Activated B cell treated with CpG ODN at 0.5 μM for 24 hours (primary cell): ENCODE results near the gene TMEM89. TPM values are rescaled to one million over a fixed set of nuclear protein-coding genes. Genes with fewer than 3 reads are reported as not detected.

Source experiments
- ATAC-seq: fragments of 200-7000 bp; cut with Tn5 transposase; one replicate; pipeline ENCODE4 v1.10.0; 2021; ENCODE audit warnings: low read depth, mild to moderate bottlenecking, moderate library complexity
- CTCF ChIA-PET: fragments of 350-600 bp; sonication (Branson Sonifier 250); formaldehyde crosslinking; loops from one replicate; lab custom pipeline; 2021; ENCODE audit warnings: antibody characterized with exemption; lab: Charles Lee
- POLR2A ChIA-PET: fragments of 350-600 bp; sonication (Branson Sonifier 250); formaldehyde crosslinking; loops from one replicate; lab custom pipeline; 2021; ENCODE audit warnings: antibody characterized with exemption; lab: Charles Lee
- DNase-seq: peaks from one replicate; pipeline ENCODE4 v3.0.0; 2022
- H3K27ac Mint-ChIP-seq: one replicate; pipeline ENCODE4 v1.8.0; 2020; ENCODE audit warnings: mixed read lengths
- H3K27me3 Mint-ChIP-seq: one replicate; pipeline ENCODE4 v1.8.0; 2021; ENCODE audit warnings: mixed read lengths
- H3K36me3 Mint-ChIP-seq: one replicate; pipeline ENCODE4 v1.8.0; 2021; ENCODE audit warnings: low read depth, mixed read lengths
- H3K4me1 Mint-ChIP-seq: one replicate; pipeline ENCODE4 v1.8.0; 2021; ENCODE audit warnings: mixed read lengths
- H3K4me3 Mint-ChIP-seq: one replicate; pipeline ENCODE4 v1.8.0; 2020; ENCODE audit warnings: mild to moderate bottlenecking, mixed read lengths
- H3K9me3 Mint-ChIP-seq: one replicate; pipeline ENCODE4 v1.8.0; 2020; ENCODE audit warnings: mixed read lengths
- intact Hi-C: fragments of 100-400 bp; cut with micrococcal nuclease; formaldehyde crosslinking; loops from one replicate; pipeline ENCODE4 v1.15.1; 2024
- total RNA-seq: library from RNA; stranded (reverse); gene quantifications from 2 replicates; pipeline ENCODE4 v1.2.3, GENCODE V29; 2022
- TF ChIP-seq, protein P1 (sequence below): fragments of 200-600 bp; IDR thresholded peaks from one replicate; pipeline ENCODE4 v1.8.0; 2022; ENCODE audit warnings: antibody characterized with exemption, mild to moderate bottlenecking

TMEM89 gene
- total RNA-seq, 1 donor from 2014 or later: not detected

DNA sequence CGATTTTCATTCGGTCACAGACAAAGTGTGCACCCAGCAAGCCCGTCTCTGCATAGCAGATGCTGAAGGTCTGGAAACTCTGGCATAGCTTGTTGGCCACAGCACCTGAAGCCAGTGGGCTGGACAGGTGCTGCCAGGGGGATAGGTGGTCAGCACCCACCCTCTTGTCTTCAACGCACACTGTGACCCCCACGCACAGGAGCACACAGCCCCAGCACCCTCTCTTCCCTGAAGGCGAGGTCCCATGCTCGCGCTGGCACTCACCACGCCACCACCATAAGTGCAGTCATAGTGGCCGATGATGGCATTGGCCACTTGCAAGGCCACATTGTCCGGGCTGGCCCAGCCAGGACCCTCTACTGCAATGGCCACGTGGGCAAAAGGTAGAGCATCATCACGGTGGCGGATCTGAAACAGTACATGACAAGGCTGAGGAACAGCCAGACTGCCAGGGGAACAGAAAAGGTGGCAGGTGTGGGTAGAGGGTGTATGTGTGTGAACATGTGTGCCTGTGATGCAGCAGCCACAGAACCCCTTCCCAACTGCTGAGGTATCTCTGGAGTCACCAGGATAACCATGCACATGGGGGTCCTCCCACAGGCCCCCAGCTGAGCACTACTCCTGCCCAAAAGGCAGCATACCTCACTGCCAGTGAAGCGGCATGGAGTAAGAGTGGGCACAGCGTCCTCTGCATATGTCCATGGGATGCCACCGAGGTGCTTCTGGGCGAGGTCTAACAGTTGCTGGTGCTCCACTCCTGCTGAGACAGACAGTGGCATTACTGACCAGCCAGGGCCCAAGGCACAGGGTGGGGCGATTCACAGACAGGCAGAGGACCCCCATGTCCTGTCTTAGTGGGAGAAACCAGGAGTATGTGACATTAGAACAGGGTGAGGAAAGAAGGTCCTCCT, 20.6 kb downstream of the TMEM89 start:
- POLR2A ChIA-PET: no interaction called here
- no peak for ATAC-seq
- intact Hi-C loops: no loop called here
- peaks cover 85% of the 10 kb centered on the region for H3K36me3 Mint-ChIP-seq
- CTCF ChIA-PET: no interaction called here
- no peak overlapping the region for H3K4me3 Mint-ChIP-seq
- no peak for DNase-seq
- no peaks in the 10 kb centered on the region for H3K9me3 Mint-ChIP-seq
- H3K4me1 Mint-ChIP-seq: peaks cover 2% of the 10 kb centered on the region
- TF ChIP-seq, protein P1, sequence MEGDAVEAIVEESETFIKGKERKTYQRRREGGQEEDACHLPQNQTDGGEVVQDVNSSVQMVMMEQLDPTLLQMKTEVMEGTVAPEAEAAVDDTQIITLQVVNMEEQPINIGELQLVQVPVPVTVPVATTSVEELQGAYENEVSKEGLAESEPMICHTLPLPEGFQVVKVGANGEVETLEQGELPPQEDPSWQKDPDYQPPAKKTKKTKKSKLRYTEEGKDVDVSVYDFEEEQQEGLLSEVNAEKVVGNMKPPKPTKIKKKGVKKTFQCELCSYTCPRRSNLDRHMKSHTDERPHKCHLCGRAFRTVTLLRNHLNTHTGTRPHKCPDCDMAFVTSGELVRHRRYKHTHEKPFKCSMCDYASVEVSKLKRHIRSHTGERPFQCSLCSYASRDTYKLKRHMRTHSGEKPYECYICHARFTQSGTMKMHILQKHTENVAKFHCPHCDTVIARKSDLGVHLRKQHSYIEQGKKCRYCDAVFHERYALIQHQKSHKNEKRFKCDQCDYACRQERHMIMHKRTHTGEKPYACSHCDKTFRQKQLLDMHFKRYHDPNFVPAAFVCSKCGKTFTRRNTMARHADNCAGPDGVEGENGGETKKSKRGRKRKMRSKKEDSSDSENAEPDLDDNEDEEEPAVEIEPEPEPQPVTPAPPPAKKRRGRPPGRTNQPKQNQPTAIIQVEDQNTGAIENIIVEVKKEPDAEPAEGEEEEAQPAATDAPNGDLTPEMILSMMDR: no peak
- no peaks in the 10 kb centered on the region for H3K27me3 Mint-ChIP-seq
- H3K27ac Mint-ChIP-seq: no peak overlapping the region

DNA sequence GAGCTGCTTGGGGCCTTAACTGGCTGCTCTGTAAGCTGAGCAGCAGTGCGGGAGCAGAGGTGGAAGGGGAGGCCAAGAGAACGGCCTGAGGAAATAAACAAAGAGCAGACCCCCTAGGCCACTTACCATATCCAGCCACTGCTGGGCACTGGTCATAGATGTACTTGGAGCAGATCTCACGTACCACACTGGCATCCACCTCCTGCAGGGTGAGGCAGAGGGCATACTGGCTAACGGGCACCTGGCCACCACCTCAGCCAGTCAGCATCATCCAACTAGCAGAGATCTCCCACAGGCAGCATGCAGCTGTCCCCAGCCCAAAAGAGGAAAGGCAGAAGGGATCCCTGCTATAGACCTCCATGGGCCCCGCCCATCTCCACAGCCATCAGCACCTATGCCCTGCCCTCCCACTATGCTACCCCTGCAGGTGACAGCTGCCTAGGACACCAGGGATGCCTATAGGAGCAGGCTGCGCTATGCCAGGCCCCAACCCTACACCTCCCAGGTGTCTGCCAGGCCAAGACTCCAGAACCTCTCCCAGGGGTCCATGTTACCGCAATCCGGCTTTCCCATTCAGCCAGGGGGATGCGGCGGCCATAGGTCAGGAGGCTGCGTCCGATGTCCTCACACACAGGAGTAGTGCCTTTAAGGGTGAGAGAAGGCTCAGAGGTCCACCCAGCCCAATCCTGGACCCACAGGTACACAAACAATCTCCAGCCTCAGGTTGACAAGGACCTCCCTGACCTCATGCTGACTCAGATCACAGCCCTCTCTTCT, 21.9 kb downstream of the TMEM89 start:
- Mint-ChIP-seq H3K27me3 (peaks cover under 1% of the 10 kb centered on the region), H3K36me3 (peaks cover 72% of the 10 kb centered on the region), H3K4me3 (no peak overlapping the region), H3K27ac (no peak overlapping the region), H3K4me1 (peaks cover 9% of the 10 kb centered on the region), H3K9me3 (no peaks in the 10 kb centered on the region)
- no peak for DNase-seq
- no peak for ATAC-seq
- CTCF ChIA-PET: no interaction called here
- POLR2A ChIA-PET: no interaction called here
- intact Hi-C loops: no loop called here
- TF ChIP-seq, protein P1: no peak

GRCh38 chr3:48599077-48599501, 22.5 kb downstream of the TMEM89 start:
- ChIA-PET CTCF (no interaction called here), POLR2A (no interaction called here)
- Mint-ChIP-seq H3K4me3 (no peak overlapping the region), H3K27me3 (peaks cover 5% of the 10 kb centered on the region), H3K4me1 (peaks cover 14% of the 10 kb centered on the region), H3K27ac (no peak overlapping the region), H3K9me3 (no peaks in the 10 kb centered on the region), H3K36me3 (peaks cover 66% of the 10 kb centered on the region)
- intact Hi-C loops: no loop called here
- ATAC-seq (no peak), DNase-seq (no peak)
- TF ChIP-seq, protein P1: no peak

GRCh38 chr3:48598323-48599076, 23.1 kb downstream of the TMEM89 start:
- Mint-ChIP-seq H3K36me3 (peaks cover 60% of the 10 kb centered on the region), H3K4me1 (peaks cover 14% of the 10 kb centered on the region), H3K27me3 (peaks cover 9% of the 10 kb centered on the region), H3K9me3 (no peaks in the 10 kb centered on the region), H3K4me3 (no peak overlapping the region), H3K27ac (no peak overlapping the region)
- DNase-seq (no peak), ATAC-seq (no peak)
- ChIA-PET POLR2A (no interaction called here), CTCF (no interaction called here)
- intact Hi-C loops: no loop called here
- TF ChIP-seq, protein P1: no peak
